Left ventricle myocardium inferior (tissue), 1 donor: ENCODE results near the gene NUP210L. TPM values are rescaled to one million over a fixed set of nuclear protein-coding genes. Genes with fewer than 3 reads are reported as not detected.

Source experiments
- DNase-seq: peaks from one replicate; pipeline ENCODE4 v3.0.0-alpha.2; 2020
- H3K27ac ChIP-seq: fragments of 200-600 bp; replicated peaks from 2 replicates; pipeline ENCODE4 v1.8.0; 2021
- H3K27me3 ChIP-seq: fragments of 200-600 bp; 2 replicates; pipeline ENCODE4 v1.8.0; 2021; ENCODE audit warnings: low read depth
- H3K36me3 ChIP-seq: fragments of 200-600 bp; 2 replicates; pipeline ENCODE4 v1.8.0; 2021
- H3K4me1 ChIP-seq: fragments of 200-600 bp; 2 replicates; pipeline ENCODE4 v1.8.0; 2021
- H3K4me3 ChIP-seq: fragments of 200-600 bp; 2 replicates; pipeline ENCODE4 v1.8.0; 2021; ENCODE audit warnings: mild to moderate bottlenecking, moderate library complexity
- H3K9me3 ChIP-seq: fragments of 200-600 bp; replicated peaks from 2 replicates; pipeline ENCODE4 v1.8.0; 2021
- intact Hi-C: fragments of 100-400 bp; cut with micrococcal nuclease; formaldehyde crosslinking; loops from one replicate; pipeline ENCODE4 v1.11.0; 2022
- total RNA-seq: library from RNA; stranded (reverse); fragmentation: NEBNext Ultra II Directional; extraction: Animal tissue kit (Norgen Biotek cat#: 25700); gene quantifications from one replicate; pipeline ENCODE4 v1.2.1, GENCODE V29; 2021
- TF ChIP-seq, protein P1 (sequence below): fragments of 200-600 bp; IDR thresholded peaks from 2 replicates; pipeline ENCODE4 v1.8.0; 2021; ENCODE audit warnings: antibody characterized with exemption, mild to moderate bottlenecking, borderline replicate concordance
- donor health status: DM: no; HTN: yes; CAD: no; lungs with severe emphysema.

The NUP210L gene
- total RNA-seq, 1 donor from 2014 or later: 0.30 TPM

DNA sequence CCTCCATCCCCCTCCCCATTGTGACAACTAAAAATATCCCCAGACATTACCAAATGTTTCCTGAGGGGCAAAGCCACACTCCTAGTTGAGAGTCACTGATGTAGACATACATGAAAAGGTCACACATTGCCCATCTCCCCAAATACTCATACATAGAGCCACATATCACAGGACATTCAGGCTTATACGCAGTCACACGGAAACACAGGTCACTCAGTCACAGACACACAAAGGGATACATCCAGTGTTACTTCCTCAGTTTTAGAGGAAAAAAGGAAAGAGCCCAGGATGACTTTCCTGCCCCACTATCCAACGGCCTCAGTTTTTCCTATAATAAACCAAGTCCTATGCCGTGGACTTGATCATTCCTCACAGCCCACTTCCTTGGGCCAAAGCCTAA is 193.5 kb downstream of the NUP210L start:
- H3K27ac ChIP-seq: peak overlapping the region; percentile 98
- peaks cover 16% of the 10 kb centered on the region for H3K36me3 ChIP-seq
- peaks cover 87% of the 10 kb centered on the region for H3K4me1 ChIP-seq
- intact Hi-C loops: no loop called here
- no peaks in the 10 kb centered on the region for H3K27me3 ChIP-seq
- no peaks in the 10 kb centered on the region for H3K9me3 ChIP-seq
- TF ChIP-seq, protein P1, sequence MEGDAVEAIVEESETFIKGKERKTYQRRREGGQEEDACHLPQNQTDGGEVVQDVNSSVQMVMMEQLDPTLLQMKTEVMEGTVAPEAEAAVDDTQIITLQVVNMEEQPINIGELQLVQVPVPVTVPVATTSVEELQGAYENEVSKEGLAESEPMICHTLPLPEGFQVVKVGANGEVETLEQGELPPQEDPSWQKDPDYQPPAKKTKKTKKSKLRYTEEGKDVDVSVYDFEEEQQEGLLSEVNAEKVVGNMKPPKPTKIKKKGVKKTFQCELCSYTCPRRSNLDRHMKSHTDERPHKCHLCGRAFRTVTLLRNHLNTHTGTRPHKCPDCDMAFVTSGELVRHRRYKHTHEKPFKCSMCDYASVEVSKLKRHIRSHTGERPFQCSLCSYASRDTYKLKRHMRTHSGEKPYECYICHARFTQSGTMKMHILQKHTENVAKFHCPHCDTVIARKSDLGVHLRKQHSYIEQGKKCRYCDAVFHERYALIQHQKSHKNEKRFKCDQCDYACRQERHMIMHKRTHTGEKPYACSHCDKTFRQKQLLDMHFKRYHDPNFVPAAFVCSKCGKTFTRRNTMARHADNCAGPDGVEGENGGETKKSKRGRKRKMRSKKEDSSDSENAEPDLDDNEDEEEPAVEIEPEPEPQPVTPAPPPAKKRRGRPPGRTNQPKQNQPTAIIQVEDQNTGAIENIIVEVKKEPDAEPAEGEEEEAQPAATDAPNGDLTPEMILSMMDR: no peak
- H3K4me3 ChIP-seq: peak overlapping the region; percentile 80
- no peak for DNase-seq

- no peak for DNase-seq
- Histone ChIP-seq H3K27me3 (no peaks in the 10 kb centered on the region), H3K4me3 (no peak overlapping the region), H3K9me3 (no peaks in the 10 kb centered on the region), H3K36me3 (peaks cover 16% of the 10 kb centered on the region), H3K27ac (peak overlapping the region; percentile 98), H3K4me1 (peaks cover 91% of the 10 kb centered on the region)
- intact Hi-C loops: no loop called here
- TF ChIP-seq, protein P1: no peak
These were observed 194.7 kb downstream of the NUP210L start for GRCh38 chr1:153960206-153960605.

DNA sequence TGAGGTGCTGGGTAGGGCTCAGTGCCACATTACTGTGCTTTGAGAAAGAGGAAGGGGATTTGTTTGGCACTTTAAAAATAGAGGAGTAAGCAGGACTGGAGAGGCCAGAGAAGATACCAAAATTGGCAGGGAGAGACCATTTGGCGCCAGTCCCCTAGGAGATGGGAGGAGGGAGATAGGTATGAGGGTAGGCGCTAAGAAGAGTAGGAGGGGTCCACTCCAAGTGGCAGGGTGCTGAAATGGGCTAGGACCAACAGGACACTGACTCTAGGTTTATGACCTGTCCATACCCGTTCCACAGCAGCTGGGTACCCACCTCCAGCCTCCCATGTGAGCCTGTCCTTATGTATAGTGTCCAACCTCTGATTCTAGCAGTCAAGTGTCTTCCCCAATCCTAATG is 195.4 kb downstream of the NUP210L start:
- DNase-seq: no peak
- intact Hi-C loops: no loop called here
- Histone ChIP-seq H3K4me3 (peak overlapping the region; percentile 98), H3K27ac (peak overlapping the region; percentile 98), H3K9me3 (no peaks in the 10 kb centered on the region), H3K4me1 (peaks cover 93% of the 10 kb centered on the region), H3K36me3 (peaks cover 17% of the 10 kb centered on the region), H3K27me3 (no peaks in the 10 kb centered on the region)
- TF ChIP-seq, protein P1: no peak

- Histone ChIP-seq H3K4me3 (peak overlapping the region; percentile 98), H3K27me3 (no peaks in the 10 kb centered on the region), H3K36me3 (peaks cover 23% of the 10 kb centered on the region), H3K27ac (peak overlapping the region; percentile 98), H3K4me1 (peaks cover 93% of the 10 kb centered on the region), H3K9me3 (no peaks in the 10 kb centered on the region)
- intact Hi-C loops: no loop called here
- no peak for DNase-seq
- TF ChIP-seq, protein P1: no peak
These were observed 196.0 kb downstream of the NUP210L start for GRCh38 chr1:153958961-153959260.

DNA sequence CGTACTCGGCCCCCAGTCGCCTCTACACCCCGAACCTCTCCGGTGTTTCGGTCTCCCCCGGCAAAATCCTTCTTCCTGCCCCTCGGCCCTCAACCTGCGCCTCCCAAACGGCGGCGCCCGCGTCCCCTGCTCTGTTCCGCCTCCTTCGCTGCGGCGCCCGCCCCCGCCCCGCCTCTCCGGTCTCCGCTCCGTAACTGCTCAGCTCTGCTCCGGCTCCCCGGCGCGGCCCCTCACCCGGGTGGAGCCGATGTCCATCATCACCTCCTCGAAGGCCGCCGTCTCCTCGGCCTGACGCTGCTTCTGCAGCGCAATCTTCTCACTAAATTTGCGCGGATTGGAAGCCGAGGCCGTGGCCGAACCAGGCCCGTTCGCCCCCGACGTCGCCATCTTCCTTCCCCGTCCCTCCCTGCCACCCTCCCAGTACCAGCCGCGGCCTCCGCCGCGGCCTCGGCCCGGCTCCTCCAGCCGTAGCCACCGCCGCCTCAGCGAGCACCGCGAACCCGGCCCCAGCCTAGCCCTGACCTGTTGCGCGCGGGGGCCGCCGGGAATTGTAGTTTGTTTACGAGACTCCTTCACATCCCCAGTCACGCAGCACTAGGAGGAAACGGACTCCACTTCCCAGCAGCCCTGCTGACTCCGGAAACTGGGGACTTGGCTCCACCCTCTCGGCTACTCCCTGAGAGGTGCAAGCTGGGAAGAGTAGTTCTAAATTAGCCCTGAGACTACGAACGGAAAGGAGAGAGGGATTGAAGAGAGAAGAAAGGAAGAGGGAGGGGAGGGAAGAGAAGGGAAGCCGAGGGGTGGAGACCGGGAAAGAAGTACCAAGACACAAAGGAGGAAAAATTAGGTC is 196.5 kb downstream of the NUP210L start, which contains the start of gene CRTC2:
Gene CRTC2, minus strand, starts transcription at position 502 of the 850 bp plus-strand sequence. Its CDS starts 115 bp downstream, at position 387.
- Histone ChIP-seq H3K9me3 (no peaks in the 10 kb centered on the region), H3K27me3 (no peaks in the 10 kb centered on the region), H3K36me3 (peaks cover 28% of the 10 kb centered on the region), H3K4me3 (peak within 1 kb of the TSS; percentile 98), H3K27ac (peak within 1 kb of the TSS; percentile 98), H3K4me1 (peaks cover 91% of the 10 kb centered on the region)
- intact Hi-C loops: no loop called here
- TF ChIP-seq, protein P1: no peak
- peak; percentile 99 for DNase-seq
